SK-N-SH (cell line): ENCODE measurements around the gene TMEM117.
A peak's percentile ranks its signal among the peaks of the same experiment; 100 is the strongest.

Source experiments
- EP300 ChIP-seq, 2 experiments: IDR thresholded peaks; 2 replicates each; pipeline versions ENCODE4 v1.4.0 to v1.6.1; 2012; ENCODE audit warnings: borderline replicate concordance in 1 of 2, low read depth in 1 of 2, low read length in 1 of 2
- GABPA ChIP-seq: IDR thresholded peaks from 2 replicates; pipeline ENCODE4 v1.4.0; 2012; ENCODE audit warnings: low read depth, mild to moderate bottlenecking
- JUND ChIP-seq: IDR thresholded peaks from 2 replicates; pipeline ENCODE4 v1.4.0; 2012
- MXI1 ChIP-seq: IDR thresholded peaks from 2 replicates; pipeline ENCODE4 v1.6.1; 2012; ENCODE audit warnings: mild to moderate bottlenecking, low read depth, low read length, improper control_type of control experiment
- POLR2AphosphoS5 ChIP-seq: IDR thresholded peaks from 2 replicates; pipeline ENCODE4 v1.6.1; 2012; ENCODE audit warnings: low read depth, low read length
- RAD21 ChIP-seq: IDR thresholded peaks from 2 replicates; pipeline ENCODE4 v1.6.1; 2012; ENCODE audit warnings: mild to moderate bottlenecking, low read length
- SIN3A ChIP-seq: IDR thresholded peaks from 2 replicates; pipeline ENCODE4 v1.6.1; 2012; ENCODE audit warnings: low read depth, mild to moderate bottlenecking, low read length, moderate library complexity, borderline replicate concordance
- TF ChIP-seq, protein P1 (sequence below): fragments of 150-350 bp; IDR thresholded peaks from 2 replicates; pipeline ENCODE4 v1.6.1; 2017; ENCODE audit warnings: antibody characterized with exemption, low read length, low read depth, borderline replicate concordance
- TF ChIP-seq, protein P2 (sequence below): IDR thresholded peaks from 2 replicates; pipeline ENCODE4 v1.6.1; 2012; ENCODE audit warnings: mild to moderate bottlenecking, low read depth, low read length, moderate library complexity
- TF ChIP-seq, protein P3 (sequence below): fragments of 200-600 bp; sonication (generic); IDR thresholded peaks from 2 replicates; pipeline ENCODE4 v1.6.1; 2017; ENCODE audit warnings: antibody characterized with exemption, mild to moderate bottlenecking, moderate library complexity
- TF ChIP-seq, protein P4 (sequence below): IDR thresholded peaks from 2 replicates; pipeline ENCODE4 v1.4.0; 2012; ENCODE audit warnings: low read depth, borderline replicate concordance

DNA sequence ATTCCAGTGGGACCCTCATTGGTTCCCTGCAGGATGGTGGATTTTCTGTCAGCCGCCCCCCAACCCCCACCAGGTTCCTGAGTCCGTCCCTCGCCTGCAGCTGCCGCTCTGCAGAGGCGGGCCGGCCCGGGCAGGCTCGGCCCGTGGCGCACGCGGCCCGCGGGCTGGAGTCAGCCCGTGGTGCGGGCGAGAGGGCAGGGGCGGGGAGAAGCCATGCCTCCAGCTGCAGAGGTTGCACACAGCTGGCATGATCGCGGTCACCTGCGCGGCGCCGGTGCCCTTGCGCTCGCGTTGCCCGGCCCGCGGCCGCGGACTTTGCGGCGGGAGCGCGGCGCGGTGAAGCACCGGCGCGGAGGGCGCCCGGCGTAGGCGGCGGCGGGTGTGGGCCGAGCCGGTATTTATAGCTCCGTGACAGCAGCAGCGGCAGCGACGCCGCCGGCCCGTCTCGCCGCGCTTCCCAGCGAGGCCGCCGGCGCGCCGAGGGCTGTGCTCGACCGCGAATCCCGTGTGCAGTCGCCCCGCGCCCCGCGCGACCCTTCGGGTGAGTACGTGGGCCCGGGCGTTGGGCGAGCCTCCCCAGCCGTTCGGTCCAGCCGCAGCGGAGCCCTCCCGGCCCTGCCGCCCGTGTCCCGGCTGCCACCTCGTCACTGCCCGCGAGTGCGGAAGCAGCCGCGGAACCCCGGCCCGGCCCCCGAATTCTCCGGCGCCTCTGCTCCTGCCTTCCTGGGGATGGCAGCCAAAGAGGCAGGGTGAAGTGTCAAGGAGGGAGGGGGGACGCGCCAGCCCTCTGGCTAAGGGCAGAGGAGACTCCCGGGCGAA lies at the start of gene TMEM117:
- TF ChIP-seq, protein P1, sequence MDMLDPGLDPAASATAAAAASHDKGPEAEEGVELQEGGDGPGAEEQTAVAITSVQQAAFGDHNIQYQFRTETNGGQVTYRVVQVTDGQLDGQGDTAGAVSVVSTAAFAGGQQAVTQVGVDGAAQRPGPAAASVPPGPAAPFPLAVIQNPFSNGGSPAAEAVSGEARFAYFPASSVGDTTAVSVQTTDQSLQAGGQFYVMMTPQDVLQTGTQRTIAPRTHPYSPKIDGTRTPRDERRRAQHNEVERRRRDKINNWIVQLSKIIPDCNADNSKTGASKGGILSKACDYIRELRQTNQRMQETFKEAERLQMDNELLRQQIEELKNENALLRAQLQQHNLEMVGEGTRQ: no peak
- TF ChIP-seq, protein P2, sequence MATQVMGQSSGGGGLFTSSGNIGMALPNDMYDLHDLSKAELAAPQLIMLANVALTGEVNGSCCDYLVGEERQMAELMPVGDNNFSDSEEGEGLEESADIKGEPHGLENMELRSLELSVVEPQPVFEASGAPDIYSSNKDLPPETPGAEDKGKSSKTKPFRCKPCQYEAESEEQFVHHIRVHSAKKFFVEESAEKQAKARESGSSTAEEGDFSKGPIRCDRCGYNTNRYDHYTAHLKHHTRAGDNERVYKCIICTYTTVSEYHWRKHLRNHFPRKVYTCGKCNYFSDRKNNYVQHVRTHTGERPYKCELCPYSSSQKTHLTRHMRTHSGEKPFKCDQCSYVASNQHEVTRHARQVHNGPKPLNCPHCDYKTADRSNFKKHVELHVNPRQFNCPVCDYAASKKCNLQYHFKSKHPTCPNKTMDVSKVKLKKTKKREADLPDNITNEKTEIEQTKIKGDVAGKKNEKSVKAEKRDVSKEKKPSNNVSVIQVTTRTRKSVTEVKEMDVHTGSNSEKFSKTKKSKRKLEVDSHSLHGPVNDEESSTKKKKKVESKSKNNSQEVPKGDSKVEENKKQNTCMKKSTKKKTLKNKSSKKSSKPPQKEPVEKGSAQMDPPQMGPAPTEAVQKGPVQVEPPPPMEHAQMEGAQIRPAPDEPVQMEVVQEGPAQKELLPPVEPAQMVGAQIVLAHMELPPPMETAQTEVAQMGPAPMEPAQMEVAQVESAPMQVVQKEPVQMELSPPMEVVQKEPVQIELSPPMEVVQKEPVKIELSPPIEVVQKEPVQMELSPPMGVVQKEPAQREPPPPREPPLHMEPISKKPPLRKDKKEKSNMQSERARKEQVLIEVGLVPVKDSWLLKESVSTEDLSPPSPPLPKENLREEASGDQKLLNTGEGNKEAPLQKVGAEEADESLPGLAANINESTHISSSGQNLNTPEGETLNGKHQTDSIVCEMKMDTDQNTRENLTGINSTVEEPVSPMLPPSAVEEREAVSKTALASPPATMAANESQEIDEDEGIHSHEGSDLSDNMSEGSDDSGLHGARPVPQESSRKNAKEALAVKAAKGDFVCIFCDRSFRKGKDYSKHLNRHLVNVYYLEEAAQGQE: no peak
- TF ChIP-seq SIN3A (peak; percentile 37; the same call in 1 of the 2 replicates), GABPA (no peak), EP300 (IDR thresholded peaks at IDR 0.05; ENCODE audit: borderline replicate concordance in 1 of 2, low read depth in 1 of 2, low read length in 1 of 2) (no peak), JUND (no peak), POLR2AphosphoS5 (no peak; the same call in 1 of the 2 replicates), RAD21 (no peak), MXI1 (no peak; the same call in 1 of the 2 replicates)
- TF ChIP-seq, protein P3, sequence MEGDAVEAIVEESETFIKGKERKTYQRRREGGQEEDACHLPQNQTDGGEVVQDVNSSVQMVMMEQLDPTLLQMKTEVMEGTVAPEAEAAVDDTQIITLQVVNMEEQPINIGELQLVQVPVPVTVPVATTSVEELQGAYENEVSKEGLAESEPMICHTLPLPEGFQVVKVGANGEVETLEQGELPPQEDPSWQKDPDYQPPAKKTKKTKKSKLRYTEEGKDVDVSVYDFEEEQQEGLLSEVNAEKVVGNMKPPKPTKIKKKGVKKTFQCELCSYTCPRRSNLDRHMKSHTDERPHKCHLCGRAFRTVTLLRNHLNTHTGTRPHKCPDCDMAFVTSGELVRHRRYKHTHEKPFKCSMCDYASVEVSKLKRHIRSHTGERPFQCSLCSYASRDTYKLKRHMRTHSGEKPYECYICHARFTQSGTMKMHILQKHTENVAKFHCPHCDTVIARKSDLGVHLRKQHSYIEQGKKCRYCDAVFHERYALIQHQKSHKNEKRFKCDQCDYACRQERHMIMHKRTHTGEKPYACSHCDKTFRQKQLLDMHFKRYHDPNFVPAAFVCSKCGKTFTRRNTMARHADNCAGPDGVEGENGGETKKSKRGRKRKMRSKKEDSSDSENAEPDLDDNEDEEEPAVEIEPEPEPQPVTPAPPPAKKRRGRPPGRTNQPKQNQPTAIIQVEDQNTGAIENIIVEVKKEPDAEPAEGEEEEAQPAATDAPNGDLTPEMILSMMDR: no peak
- TF ChIP-seq, protein P4, sequence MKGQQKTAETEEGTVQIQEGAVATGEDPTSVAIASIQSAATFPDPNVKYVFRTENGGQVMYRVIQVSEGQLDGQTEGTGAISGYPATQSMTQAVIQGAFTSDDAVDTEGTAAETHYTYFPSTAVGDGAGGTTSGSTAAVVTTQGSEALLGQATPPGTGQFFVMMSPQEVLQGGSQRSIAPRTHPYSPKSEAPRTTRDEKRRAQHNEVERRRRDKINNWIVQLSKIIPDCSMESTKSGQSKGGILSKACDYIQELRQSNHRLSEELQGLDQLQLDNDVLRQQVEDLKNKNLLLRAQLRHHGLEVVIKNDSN: no peak
